K562 (cell line): ENCODE measurements around the gene TRAP1. TPM values are rescaled to one million over a fixed set of nuclear protein-coding genes. Genes with fewer than 3 reads are reported as not detected.
A peak's percentile ranks its signal among the peaks of the same experiment; 100 is the strongest.

Experiments
- E2F5 ChIP-seq: sonication (generic); formaldehyde crosslinking; IDR thresholded peaks from 2 replicates; pipeline ENCODE4 v1.8.0; 2022; ENCODE audit warnings: mild to moderate bottlenecking, missing genetic modification reagents
- EP400 ChIP-seq: fragments of 450-650 bp; IDR thresholded peaks from 2 replicates; pipeline ENCODE4 v1.6.1; 2017; ENCODE audit warnings: antibody characterized with exemption, mild to moderate bottlenecking, moderate library complexity
- ESRRA ChIP-seq: fragments of 450-650 bp; IDR thresholded peaks from 2 replicates; pipeline ENCODE4 v1.6.1; 2014; ENCODE audit warnings: low read depth, mild to moderate bottlenecking, moderate library complexity, borderline replicate concordance
- FOXK1 ChIP-seq: sonication (generic); formaldehyde crosslinking; IDR thresholded peaks from 2 replicates; pipeline ENCODE4 v1.8.0; 2022; ENCODE audit warnings: missing genetic modification reagents, mild to moderate bottlenecking, borderline replicate concordance
- MTA3 ChIP-seq: fragments of 450-650 bp; formaldehyde crosslinking; IDR thresholded peaks from 2 replicates; pipeline ENCODE4 v1.6.1; 2017; ENCODE audit warnings: mild to moderate bottlenecking, borderline replicate concordance
- NCOA2 ChIP-seq, 2 experiments: fragments of 450-650 bp; IDR thresholded peaks; 2 replicates each; pipeline ENCODE4 v1.6.1; 2018; ENCODE audit warnings: mild to moderate bottlenecking in 2 of 2, moderate library complexity in 1 of 2; ENCODE audit not compliant: partially characterized antibody in 2 of 2
- RBM25 ChIP-seq: fragments of 200-400 bp; formaldehyde crosslinking; IDR thresholded peaks from 2 replicates; pipeline ENCODE4 v1.6.1; 2018; ENCODE audit warnings: low read length, low read depth, moderate library complexity; ENCODE audit not compliant: severe bottlenecking
- SUPT5H ChIP-seq: fragments of 450-650 bp; IDR thresholded peaks from 2 replicates; pipeline ENCODE4 v1.6.1; 2016
- TAF1 ChIP-seq: IDR thresholded peaks from 2 replicates; pipeline ENCODE4 v1.6.1; 2011; ENCODE audit warnings: mild to moderate bottlenecking, low read length, moderate library complexity; ENCODE audit not compliant: insufficient read depth, control insufficient read depth, severe bottlenecking; ENCODE audit errors: extremely low read depth
- U2AF1 ChIP-seq: fragments of 200-400 bp; formaldehyde crosslinking; optimal IDR thresholded peaks from 2 replicates; pipeline ENCODE3; 2017; ENCODE audit warnings: mild to moderate bottlenecking, low read depth, low read length, moderate library complexity
- ZKSCAN8 ChIP-seq: fragments of 200-800 bp; sonication (Bioruptor generic); IDR thresholded peaks from 2 replicates; pipeline ENCODE4 v1.6.1; 2016; ENCODE audit warnings: missing genetic modification characterization, missing compliant biosample characterization
- ZNF140 ChIP-seq: fragments of 250-450 bp; sonication (Bioruptor Pico); IDR thresholded peaks from 2 replicates; pipeline ENCODE4 v1.8.0; 2021; ENCODE audit warnings: moderate library complexity, mild to moderate bottlenecking, inconsistent platforms
- ZNF354B ChIP-seq: fragments of 250-450 bp; sonication (Bioruptor Pico); IDR thresholded peaks from 2 replicates; pipeline ENCODE4 v1.4.0; 2020
- ZNF431 ChIP-seq: sonication (generic); formaldehyde crosslinking; IDR thresholded peaks from 2 replicates; pipeline ENCODE4 v1.8.0; 2022; ENCODE audit warnings: mild to moderate bottlenecking, missing genetic modification reagents
- ZNF584 ChIP-seq: fragments of 200-800 bp; sonication (Bioruptor generic); IDR thresholded peaks from 2 replicates; pipeline ENCODE4 v1.6.1; 2016; ENCODE audit warnings: low read depth, mild to moderate bottlenecking, missing genetic modification characterization, missing compliant biosample characterization
- polyA plus RNA-seq, 8 experiments: library from polyadenylated mRNA; depleted of rRNA in 4 of 8; stranded (reverse) in 5 of 8; unstranded in 3 of 8; fragments of >200 nt; fragmentation: Nextera tagmentation in 2 of 8; fragmentation: Illumina TruSeq in 1 of 8; extraction: Ambion mirVana in 2 of 8; extraction: Trizol in 1 of 8; gene quantifications; 2 replicates each; pipeline versions ENCODE4 v1.2.1 to v1.2.3, GENCODE V29; 2011 to 2014; ENCODE audit warnings: inconsistent platforms in 1 of 8, missing spikeins in 1 of 8
- total RNA-seq, 7 experiments: library from RNA; depleted of rRNA in 6 of 7; stranded (reverse); fragments of >200 nt in 6 of 7; fragmentation: Illumina TruSeq in 2 of 7; extraction: Trizol in 2 of 7; gene quantifications; 2 replicates each; pipeline versions ENCODE4 v1.2.1 to v1.2.3, GENCODE V29; 2011 to 2021; ENCODE audit warnings: low replicate concordance in 1 of 7
- TF ChIP-seq, protein P1 (sequence below): fragments of 250-450 bp; sonication (Bioruptor Pico); IDR thresholded peaks from 2 replicates; pipeline ENCODE4 v1.4.0; 2020; ENCODE audit warnings: mild to moderate bottlenecking, moderate library complexity, borderline replicate concordance
- TF ChIP-seq, protein P2 (sequence below): sonication (generic); formaldehyde crosslinking; IDR thresholded peaks from 2 replicates; pipeline ENCODE4 v1.8.1; 2023; ENCODE audit warnings: mild to moderate bottlenecking, missing genetic modification reagents

TRAP1 gene
- total and polyA plus RNA-seq, 9 of the 15 experiments (the other 6 are each of a cell fraction or from before 2014, with no cell fraction given): 19.1 to 436 (median 301) TPM

GRCh38 chr16:3717235-3718018 is at the start of gene TRAP1 (continued):
- TF ChIP-seq ZNF140 (CRISPR knock-in tag): no peak
- no peak for TF ChIP-seq ZKSCAN8 (CRISPR knock-in tag)
- TF ChIP-seq FOXK1: peak; percentile 20; the same call in 1 of the 2 replicates
- TF ChIP-seq, protein P1, sequence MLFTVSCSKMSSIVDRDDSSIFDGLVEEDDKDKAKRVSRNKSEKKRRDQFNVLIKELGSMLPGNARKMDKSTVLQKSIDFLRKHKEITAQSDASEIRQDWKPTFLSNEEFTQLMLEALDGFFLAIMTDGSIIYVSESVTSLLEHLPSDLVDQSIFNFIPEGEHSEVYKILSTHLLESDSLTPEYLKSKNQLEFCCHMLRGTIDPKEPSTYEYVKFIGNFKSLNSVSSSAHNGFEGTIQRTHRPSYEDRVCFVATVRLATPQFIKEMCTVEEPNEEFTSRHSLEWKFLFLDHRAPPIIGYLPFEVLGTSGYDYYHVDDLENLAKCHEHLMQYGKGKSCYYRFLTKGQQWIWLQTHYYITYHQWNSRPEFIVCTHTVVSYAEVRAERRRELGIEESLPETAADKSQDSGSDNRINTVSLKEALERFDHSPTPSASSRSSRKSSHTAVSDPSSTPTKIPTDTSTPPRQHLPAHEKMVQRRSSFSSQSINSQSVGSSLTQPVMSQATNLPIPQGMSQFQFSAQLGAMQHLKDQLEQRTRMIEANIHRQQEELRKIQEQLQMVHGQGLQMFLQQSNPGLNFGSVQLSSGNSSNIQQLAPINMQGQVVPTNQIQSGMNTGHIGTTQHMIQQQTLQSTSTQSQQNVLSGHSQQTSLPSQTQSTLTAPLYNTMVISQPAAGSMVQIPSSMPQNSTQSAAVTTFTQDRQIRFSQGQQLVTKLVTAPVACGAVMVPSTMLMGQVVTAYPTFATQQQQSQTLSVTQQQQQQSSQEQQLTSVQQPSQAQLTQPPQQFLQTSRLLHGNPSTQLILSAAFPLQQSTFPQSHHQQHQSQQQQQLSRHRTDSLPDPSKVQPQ (CRISPR knock-in tag): no peak
- peak in 1 of 2 experiments; percentile 55 for TF ChIP-seq NCOA2 (IDR thresholded peaks at IDR 0.05; ENCODE audit: partially characterized antibody in 2 of 2)
- TF ChIP-seq TAF1: peak; percentile 91
- TF ChIP-seq RBM25: no peak
- peak; percentile 99 for TF ChIP-seq ESRRA
- TF ChIP-seq E2F5: peak; percentile 68; the same call in 1 of the 2 replicates
- peak; percentile 96 for TF ChIP-seq EP400
- TF ChIP-seq SUPT5H: peak; percentile 77
- TF ChIP-seq ZNF584: 0 out of 2 replicates have a peak, but pooled peaks have one; percentile 5
- TF ChIP-seq ZNF354B (CRISPR knock-in tag): no peak
- TF ChIP-seq U2AF1: peak; percentile 21
- TF ChIP-seq ZNF431 (CRISPR knock-in tag): 0 out of 2 replicates have a peak, but pooled peaks have one; percentile 61
- TF ChIP-seq, protein P2, sequence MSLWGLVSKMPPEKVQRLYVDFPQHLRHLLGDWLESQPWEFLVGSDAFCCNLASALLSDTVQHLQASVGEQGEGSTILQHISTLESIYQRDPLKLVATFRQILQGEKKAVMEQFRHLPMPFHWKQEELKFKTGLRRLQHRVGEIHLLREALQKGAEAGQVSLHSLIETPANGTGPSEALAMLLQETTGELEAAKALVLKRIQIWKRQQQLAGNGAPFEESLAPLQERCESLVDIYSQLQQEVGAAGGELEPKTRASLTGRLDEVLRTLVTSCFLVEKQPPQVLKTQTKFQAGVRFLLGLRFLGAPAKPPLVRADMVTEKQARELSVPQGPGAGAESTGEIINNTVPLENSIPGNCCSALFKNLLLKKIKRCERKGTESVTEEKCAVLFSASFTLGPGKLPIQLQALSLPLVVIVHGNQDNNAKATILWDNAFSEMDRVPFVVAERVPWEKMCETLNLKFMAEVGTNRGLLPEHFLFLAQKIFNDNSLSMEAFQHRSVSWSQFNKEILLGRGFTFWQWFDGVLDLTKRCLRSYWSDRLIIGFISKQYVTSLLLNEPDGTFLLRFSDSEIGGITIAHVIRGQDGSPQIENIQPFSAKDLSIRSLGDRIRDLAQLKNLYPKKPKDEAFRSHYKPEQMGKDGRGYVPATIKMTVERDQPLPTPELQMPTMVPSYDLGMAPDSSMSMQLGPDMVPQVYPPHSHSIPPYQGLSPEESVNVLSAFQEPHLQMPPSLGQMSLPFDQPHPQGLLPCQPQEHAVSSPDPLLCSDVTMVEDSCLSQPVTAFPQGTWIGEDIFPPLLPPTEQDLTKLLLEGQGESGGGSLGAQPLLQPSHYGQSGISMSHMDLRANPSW (CRISPR knock-in tag): no peak
- TF ChIP-seq MTA3: peak; percentile 66; the same call in 1 of the 2 replicates
